GM21526 (cell line): ENCODE results near the gene PPAN.

Source experiments
- ATAC-seq: cut with Tn5 transposase; IDR thresholded peaks from one replicate; pipeline ENCODE4 v1.9.1; 2021; ENCODE audit warnings: moderate library complexity; ENCODE audit not compliant: unreplicated experiment, low FRiP score

Gene PPAN

GRCh38 chr19:10137751-10138682 lies 31.9 kb downstream of the PPAN start:
- ATAC-seq = no peak

GRCh38 chr19:10138879-10139795 lies 33.0 kb downstream of the PPAN start:
- ATAC-seq = no peak

GRCh38 chr19:10139952-10140351 lies 33.8 kb downstream of the PPAN start:
- ATAC-seq = no peak

- no peak for ATAC-seq
These were observed 35.3 kb downstream of the PPAN start for GRCh38 chr19:10141479-10141878.

- no peak for ATAC-seq
These were observed 35.8 kb downstream of the PPAN start for GRCh38 chr19:10141973-10142372.

- ATAC-seq = no peak
These were observed 36.7 kb downstream of the PPAN start for GRCh38 chr19:10142701-10143375.

GRCh38 chr19:10143681-10144080 lies 37.5 kb downstream of the PPAN start:
- ATAC-seq = no peak

GRCh38 chr19:10144361-10144760 lies 38.2 kb downstream of the PPAN start:
- ATAC-seq = no peak

- no peak for ATAC-seq
These were observed 38.9 kb downstream of the PPAN start for GRCh38 chr19:10145031-10145430.

GRCh38 chr19:10146142-10146541 lies 40.0 kb downstream of the PPAN start:
- no peak for ATAC-seq

- ATAC-seq = no peak
These were observed 43.3 kb downstream of the PPAN start for GRCh38 chr19:10149427-10149826.

GRCh38 chr19:10151521-10151920 lies 45.4 kb downstream of the PPAN start:
- ATAC-seq = no peak

- ATAC-seq = no peak
These were observed 45.9 kb downstream of the PPAN start for GRCh38 chr19:10152100-10152499.

GRCh38 chr19:10155839-10156238 lies 49.7 kb downstream of the PPAN start:
- ATAC-seq = no peak

GRCh38 chr19:10158071-10158470 lies 51.9 kb downstream of the PPAN start:
- no peak for ATAC-seq

- ATAC-seq = no peak
These were observed 52.3 kb downstream of the PPAN start for GRCh38 chr19:10158485-10158884.

GRCh38 chr19:10159610-10160009 lies 53.4 kb downstream of the PPAN start:
- no peak for ATAC-seq
